NB4 (cell line): ENCODE measurements around the gene GABRR2.
A peak's percentile ranks its signal among the peaks of the same experiment; 100 is the strongest.

Experiments used
- DNase-seq: peaks from one replicate; pipeline ENCODE4 v3.0.0; 2010; ENCODE audit warnings: low read depth
- H3K4me3 ChIP-seq: one replicate; pipeline ENCODE4 v1.5.1; 2011; ENCODE audit warnings: mild to moderate bottlenecking, low read depth, low read length, moderate library complexity
- MYC ChIP-seq: IDR thresholded peaks from 2 replicates; pipeline ENCODE4 v1.6.1; 2011; ENCODE audit warnings: low read depth, low read length
- POLR2A ChIP-seq: IDR thresholded peaks from 2 replicates; pipeline ENCODE4 v1.6.1; 2011; ENCODE audit warnings: mild to moderate bottlenecking; ENCODE audit not compliant: insufficient read length; ENCODE audit errors: extremely low read depth
- TF ChIP-seq, protein P1 (sequence below): IDR thresholded peaks from 2 replicates; pipeline ENCODE4 v1.6.1; 2011; ENCODE audit warnings: low read depth, low read length
- TF ChIP-seq, protein P2 (sequence below): IDR thresholded peaks from one replicate; pipeline ENCODE4 v1.5.1; 2012; ENCODE audit warnings: low read depth, low read length

GABRR2 gene

DNA sequence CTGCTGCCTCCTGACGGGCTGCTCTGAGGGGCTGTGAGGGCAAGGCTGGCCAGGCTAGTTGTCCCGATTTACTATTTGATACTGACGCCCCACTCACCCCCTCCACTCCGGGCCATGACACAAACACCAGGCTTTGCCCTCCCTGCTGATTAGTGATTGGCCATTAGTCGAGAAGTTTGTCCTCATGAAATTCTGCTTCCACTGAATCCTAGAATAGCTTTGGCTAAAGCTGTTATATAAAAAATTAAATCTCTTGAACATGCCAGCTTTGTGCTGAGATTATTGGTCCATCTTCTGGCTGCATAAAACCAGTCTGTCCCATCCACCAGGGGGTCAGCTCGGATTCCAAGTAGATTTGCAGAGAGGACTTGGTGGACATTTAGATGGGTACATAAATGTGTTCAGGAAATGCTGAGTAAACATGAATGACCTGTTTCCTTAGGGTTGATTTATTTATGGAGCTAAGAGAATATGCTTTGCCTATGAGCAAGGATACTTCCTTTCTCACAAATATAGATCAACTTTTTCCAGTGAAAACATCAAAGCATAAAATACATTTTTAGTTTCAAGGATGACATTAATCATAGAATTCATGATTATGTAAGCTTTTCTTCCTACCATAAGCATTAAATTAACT, at the start of gene GABRR2:
TSS of gene GABRR2 (minus strand) at position 51 of the 637 bp plus-strand sequence. CDS start 134 bp downstream, outside the sequence.
- TF ChIP-seq MYC (no peak), POLR2A (no peak)
- TF ChIP-seq, protein P1, sequence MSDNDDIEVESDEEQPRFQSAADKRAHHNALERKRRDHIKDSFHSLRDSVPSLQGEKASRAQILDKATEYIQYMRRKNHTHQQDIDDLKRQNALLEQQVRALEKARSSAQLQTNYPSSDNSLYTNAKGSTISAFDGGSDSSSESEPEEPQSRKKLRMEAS: no peak
- TF ChIP-seq, protein P2, sequence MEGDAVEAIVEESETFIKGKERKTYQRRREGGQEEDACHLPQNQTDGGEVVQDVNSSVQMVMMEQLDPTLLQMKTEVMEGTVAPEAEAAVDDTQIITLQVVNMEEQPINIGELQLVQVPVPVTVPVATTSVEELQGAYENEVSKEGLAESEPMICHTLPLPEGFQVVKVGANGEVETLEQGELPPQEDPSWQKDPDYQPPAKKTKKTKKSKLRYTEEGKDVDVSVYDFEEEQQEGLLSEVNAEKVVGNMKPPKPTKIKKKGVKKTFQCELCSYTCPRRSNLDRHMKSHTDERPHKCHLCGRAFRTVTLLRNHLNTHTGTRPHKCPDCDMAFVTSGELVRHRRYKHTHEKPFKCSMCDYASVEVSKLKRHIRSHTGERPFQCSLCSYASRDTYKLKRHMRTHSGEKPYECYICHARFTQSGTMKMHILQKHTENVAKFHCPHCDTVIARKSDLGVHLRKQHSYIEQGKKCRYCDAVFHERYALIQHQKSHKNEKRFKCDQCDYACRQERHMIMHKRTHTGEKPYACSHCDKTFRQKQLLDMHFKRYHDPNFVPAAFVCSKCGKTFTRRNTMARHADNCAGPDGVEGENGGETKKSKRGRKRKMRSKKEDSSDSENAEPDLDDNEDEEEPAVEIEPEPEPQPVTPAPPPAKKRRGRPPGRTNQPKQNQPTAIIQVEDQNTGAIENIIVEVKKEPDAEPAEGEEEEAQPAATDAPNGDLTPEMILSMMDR: no peak
- DNase-seq: no peak
- no peak within 1 kb of the TSS for H3K4me3 ChIP-seq

DNA sequence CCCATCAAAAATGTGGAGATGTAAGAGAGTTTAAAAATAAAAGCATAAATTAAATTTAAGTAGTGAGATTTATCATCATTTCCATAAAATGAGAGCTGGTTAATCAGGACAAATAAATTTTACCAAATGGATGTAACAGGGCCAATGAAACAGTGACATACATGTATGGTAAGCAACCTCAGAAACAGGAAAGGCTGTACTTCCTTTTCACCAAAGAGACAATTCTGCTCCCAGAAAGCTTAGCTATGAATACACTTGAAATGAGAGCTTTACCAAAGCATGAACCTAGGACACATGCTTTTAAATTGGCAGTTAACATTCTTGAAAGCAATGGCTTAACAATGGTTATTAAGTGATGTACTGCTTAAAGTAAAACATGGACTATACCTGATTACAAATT, 49.5 kb upstream of the GABRR2 start:
- H3K4me3 ChIP-seq: no peak overlapping the region
- DNase-seq: no peak
- TF ChIP-seq, protein P1: no peak
- TF ChIP-seq, protein P2: no peak
- TF ChIP-seq MYC (no peak), POLR2A (no peak)

DNA sequence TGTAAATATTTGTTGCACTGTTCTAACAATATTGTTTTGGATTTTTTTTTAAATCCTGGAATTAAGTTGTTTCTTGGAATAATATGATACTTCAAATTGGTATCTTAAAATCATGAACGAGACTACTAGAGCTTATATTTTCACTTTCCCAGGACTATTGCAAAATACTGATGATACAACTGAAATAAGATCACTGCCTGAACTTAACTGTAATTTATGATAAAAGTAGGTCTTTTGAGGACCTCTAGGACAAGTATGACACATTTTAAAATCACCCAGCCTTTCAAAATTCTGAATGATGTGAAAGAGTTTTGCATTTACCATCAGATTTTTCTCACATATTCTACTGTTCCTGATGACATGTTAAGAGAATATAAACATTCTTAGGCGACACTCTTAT, 46.1 kb upstream of the GABRR2 start:
- DNase-seq: no peak
- H3K4me3 ChIP-seq: no peak overlapping the region
- TF ChIP-seq MYC (no peak), POLR2A (no peak)
- TF ChIP-seq, protein P1: no peak
- TF ChIP-seq, protein P2: no peak

DNA sequence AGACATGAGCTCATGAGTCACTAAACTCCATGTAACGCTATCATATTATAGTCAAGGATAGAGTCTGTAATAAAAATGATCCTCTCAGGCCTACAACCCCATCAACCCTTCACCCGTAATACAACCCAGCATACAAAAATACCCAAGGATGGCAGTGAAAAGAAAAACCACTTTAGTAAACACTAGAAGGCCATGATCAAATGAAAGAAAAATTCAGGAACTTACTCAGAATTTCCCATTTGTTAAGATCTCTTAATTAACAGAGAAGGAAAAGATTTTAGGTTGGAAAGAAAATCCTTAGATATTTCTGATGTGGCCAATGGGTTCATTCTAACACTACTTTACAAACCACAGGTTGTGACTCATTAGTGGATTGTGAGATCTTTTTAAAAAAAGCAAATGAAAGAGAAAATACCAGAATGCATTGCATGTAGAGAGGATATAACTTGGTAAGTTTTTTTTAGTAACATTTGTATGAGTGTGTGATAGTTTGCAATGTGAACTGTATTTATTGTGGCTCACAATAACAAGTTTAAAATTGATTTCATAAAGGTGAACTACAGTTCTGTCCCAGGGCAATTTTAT, 45.4 kb upstream of the GABRR2 start:
- H3K4me3 ChIP-seq: no peak overlapping the region
- DNase-seq: peak; percentile 31

DNA sequence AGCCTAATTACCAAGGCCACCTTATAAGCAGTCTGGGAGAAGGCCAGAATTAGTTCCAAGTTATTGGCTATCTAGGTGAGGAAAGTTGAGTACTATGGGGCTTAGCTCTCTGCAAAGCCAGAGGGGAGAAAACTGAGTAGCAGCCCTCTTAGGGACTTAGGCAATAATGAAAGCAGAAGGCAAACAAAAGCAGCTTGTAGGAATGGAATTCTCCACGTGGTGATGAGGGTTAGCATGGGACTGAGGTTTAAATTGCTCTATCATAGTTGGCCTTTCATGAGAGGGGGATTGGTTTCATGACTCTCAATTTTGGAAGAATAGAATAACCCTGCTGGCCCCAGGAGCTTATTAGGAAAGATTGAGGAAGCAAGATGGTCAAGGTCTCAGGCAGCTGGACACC, 44.5 kb upstream of the GABRR2 start:
- TF ChIP-seq, protein P2: no peak
- no peak for TF ChIP-seq MYC
- TF ChIP-seq, protein P1: 0 out of 2 replicates have a peak, but pooled peaks have one; percentile 17
- H3K4me3 ChIP-seq: no peak overlapping the region
- DNase-seq: peak; percentile 11

More for the DNA sequence above, 45.4 kb upstream of the GABRR2 start:
- TF ChIP-seq MYC (no peak), POLR2A (no peak)
- TF ChIP-seq, protein P2: no peak
- TF ChIP-seq, protein P1: no peak
